Spleen (tissue), 11 donors: ENCODE results near the gene LCT. TPM values are rescaled to one million over a fixed set of nuclear protein-coding genes. Genes with fewer than 3 reads are reported as not detected.
"Not testable (repeated sequence)": the region's sequence is repeated elsewhere in the genome, so short reads cannot be mapped to it uniquely, and the experiment has no call there.

Source experiments
- DNase-seq: peaks from one replicate; pipeline ENCODE4 v3.0.0-alpha.2; 2020
- H3K27ac ChIP-seq, 8 donors: fragments of 200-600 bp; sonication (generic) in 7 of 8; 1 replicate in 4 of 8; 2 replicates in 4 of 8; pipeline versions ENCODE4 v1.5.0 to v1.8.0; 2016 to 2021; ENCODE audit warnings: inconsistent platforms in 4 of 8, mild to moderate bottlenecking in 4 of 8, moderate library complexity in 1 of 8
- H3K27me3 ChIP-seq, 7 donors: fragments of 200-600 bp; sonication (generic) in 6 of 7; replicated peaks in 1 of 7; 1 replicate in 4 of 7; 2 replicates in 3 of 7; pipeline versions ENCODE4 v1.5.0 to v1.8.0; 2016 to 2021; ENCODE audit warnings: inconsistent platforms in 3 of 7, mild to moderate bottlenecking in 1 of 7
- H3K36me3 ChIP-seq, 6 donors: fragments of 200-600 bp; sonication (generic) in 5 of 6; 1 replicate in 4 of 6; 2 replicates in 2 of 6; pipeline versions ENCODE4 v1.5.0 to v1.8.0; 2016 to 2021; ENCODE audit warnings: inconsistent platforms in 2 of 6
- H3K4me1 ChIP-seq, 6 donors: fragments of 200-600 bp; sonication (generic) in 5 of 6; 1 replicate in 3 of 6; 2 replicates in 3 of 6; pipeline versions ENCODE4 v1.5.0 to v1.8.0; 2016 to 2021; ENCODE audit warnings: inconsistent platforms in 3 of 6
- H3K4me3 ChIP-seq, 8 donors: fragments of 200-600 bp; sonication (generic) in 7 of 8; 1 replicate in 4 of 8; 2 replicates in 4 of 8; pipeline versions ENCODE4 v1.5.0 to v1.8.0; 2016 to 2021; ENCODE audit warnings: inconsistent platforms in 4 of 8, mild to moderate bottlenecking in 4 of 8, moderate library complexity in 2 of 8
- H3K9me3 ChIP-seq, 8 donors: fragments of 200-600 bp; sonication (generic) in 7 of 8; 1 replicate in 4 of 8; 2 replicates in 4 of 8; pipeline versions ENCODE4 v1.5.0 to v1.8.0; 2016 to 2021; ENCODE audit warnings: inconsistent platforms in 4 of 8
- POLR2A ChIP-seq, 3 donors: fragments of 450-650 bp; IDR thresholded peaks; one replicate each; pipeline ENCODE4 v1.5.1; 2017; ENCODE audit warnings: antibody characterized with exemption in 3 of 3, mild to moderate bottlenecking in 1 of 3
- POLR2AphosphoS5 ChIP-seq, 3 donors: sonication (generic); formaldehyde crosslinking; IDR thresholded peaks; one replicate each; pipeline ENCODE4 v1.5.1; 2017; ENCODE audit warnings: antibody characterized with exemption in 3 of 3
- WGBS, 5 donors: extraction: QIAGEN DNeasy Blood & Tissue Kit in 3 of 5; methylation state at CpG; one replicate each; pipeline versions ENCODE4 v1.1.5 to v1.1.7; 2013 to 2018; 5-methylcytosine and 5-hydroxymethylcytosine counted together
- intact Hi-C: fragments of 100-400 bp; cut with DNase I; formaldehyde crosslinking; loops from one replicate; pipeline ENCODE4 v1.15.0; 2023; ENCODE audit warnings: low total_unique reads
- polyA plus RNA-seq, 3 donors: library from polyadenylated mRNA; stranded (reverse); fragments of 200-250 nt; gene quantifications; one replicate each; pipeline ENCODE4 v1.2.1, GENCODE V29; 2013
- total RNA-seq, 7 donors: library from RNA; depleted of rRNA in 3 of 7; stranded (reverse); fragments of >200 nt in 3 of 7; fragmentation: NEBNext Ultra II Directional in 4 of 7; extraction: Animal tissue kit (Norgen Biotek cat#: 25700) in 4 of 7; gene quantifications; one replicate each; pipeline versions ENCODE4 v1.1.0 to v1.2.1, GENCODE V29; 2016 to 2021
- TF ChIP-seq, protein P1 (sequence below), 11 experiments: fragments of 200-600 bp in 7 of 11; fragments of 450-650 bp in 4 of 11; sonication (generic) in 4 of 11; IDR thresholded peaks in 8 of 11; conservative IDR thresholded peaks in 3 of 11; 1 replicate in 7 of 11; 2 replicates in 4 of 11; pipeline versions ENCODE4 v1.4.0 to v1.8.0; 2016 to 2021; ENCODE audit warnings: antibody characterized with exemption in 11 of 11, inconsistent platforms in 4 of 11, mild to moderate bottlenecking in 1 of 11
- donor health status: healthy with polysubstance abuse.
- donor health status: DM: no; HTN: no; CAD: no; lungs with moderate emphysema.
- donor health status: DM: no; HTN: no; CAD: no.
- donor health status: Bipolar disorder and iron deficiency.
- donor health status: healthy.
- donor health status: DM: no; HTN: no; CAD: no.
- donor health status: DM: yes; HTN: yes; CAD: no.

Gene LCT
- total and polyA plus RNA-seq, 10 donors, result 0.02 to 0.19 (median 0.06) TPM; not detected in 3

DNA sequence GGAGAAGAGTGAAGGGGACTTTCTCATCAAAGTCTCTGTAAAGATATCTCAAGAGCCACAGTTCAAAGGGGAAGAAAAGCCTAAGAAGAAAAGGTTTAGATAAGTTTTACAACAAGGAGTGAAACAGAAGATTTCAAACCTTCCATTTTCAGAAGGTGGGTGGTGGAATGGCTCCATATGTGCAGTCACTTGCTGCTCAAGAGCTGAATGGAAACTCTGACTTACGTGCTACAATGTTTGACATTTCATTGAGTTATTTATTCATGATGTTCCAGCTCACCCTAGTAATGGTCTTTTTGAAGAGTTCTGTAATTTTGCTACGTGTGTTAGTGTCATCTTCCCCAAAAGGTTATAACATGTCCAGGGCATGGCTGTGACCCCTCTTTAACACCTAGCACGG is 21.7 kb downstream of the LCT start:
- intact Hi-C loops, result no loop called here
- WGBS, 5 donors, result 65 to 85% (median 80%) methylated on average over 3 of the region's 3 CpGs
- DNase-seq, result no peak
- no peaks in the 10 kb centered on the region for H3K9me3 ChIP-seq
- H3K27ac ChIP-seq, result no peak overlapping the region
- H3K4me3 ChIP-seq, result no peak overlapping the region
- peaks cover 0 to 8% (median 0%) of the 10 kb centered on the region in 6 donors for H3K4me1 ChIP-seq
- peaks cover 0 to 3% (median 0%) of the 10 kb centered on the region in 7 donors for H3K27me3 ChIP-seq
- no peak for TF ChIP-seq POLR2AphosphoS5 (IDR thresholded peaks at IDR 0.05)
- TF ChIP-seq, protein P1, sequence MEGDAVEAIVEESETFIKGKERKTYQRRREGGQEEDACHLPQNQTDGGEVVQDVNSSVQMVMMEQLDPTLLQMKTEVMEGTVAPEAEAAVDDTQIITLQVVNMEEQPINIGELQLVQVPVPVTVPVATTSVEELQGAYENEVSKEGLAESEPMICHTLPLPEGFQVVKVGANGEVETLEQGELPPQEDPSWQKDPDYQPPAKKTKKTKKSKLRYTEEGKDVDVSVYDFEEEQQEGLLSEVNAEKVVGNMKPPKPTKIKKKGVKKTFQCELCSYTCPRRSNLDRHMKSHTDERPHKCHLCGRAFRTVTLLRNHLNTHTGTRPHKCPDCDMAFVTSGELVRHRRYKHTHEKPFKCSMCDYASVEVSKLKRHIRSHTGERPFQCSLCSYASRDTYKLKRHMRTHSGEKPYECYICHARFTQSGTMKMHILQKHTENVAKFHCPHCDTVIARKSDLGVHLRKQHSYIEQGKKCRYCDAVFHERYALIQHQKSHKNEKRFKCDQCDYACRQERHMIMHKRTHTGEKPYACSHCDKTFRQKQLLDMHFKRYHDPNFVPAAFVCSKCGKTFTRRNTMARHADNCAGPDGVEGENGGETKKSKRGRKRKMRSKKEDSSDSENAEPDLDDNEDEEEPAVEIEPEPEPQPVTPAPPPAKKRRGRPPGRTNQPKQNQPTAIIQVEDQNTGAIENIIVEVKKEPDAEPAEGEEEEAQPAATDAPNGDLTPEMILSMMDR (IDR thresholded peaks at IDR 0.05 in 8 of 11, conservative IDR thresholded peaks at IDR 0.05 in 3 of 11), result no peak
- TF ChIP-seq POLR2A (IDR thresholded peaks at IDR 0.05), result no peak
- H3K36me3 ChIP-seq, result no peaks in the 10 kb centered on the region

DNA sequence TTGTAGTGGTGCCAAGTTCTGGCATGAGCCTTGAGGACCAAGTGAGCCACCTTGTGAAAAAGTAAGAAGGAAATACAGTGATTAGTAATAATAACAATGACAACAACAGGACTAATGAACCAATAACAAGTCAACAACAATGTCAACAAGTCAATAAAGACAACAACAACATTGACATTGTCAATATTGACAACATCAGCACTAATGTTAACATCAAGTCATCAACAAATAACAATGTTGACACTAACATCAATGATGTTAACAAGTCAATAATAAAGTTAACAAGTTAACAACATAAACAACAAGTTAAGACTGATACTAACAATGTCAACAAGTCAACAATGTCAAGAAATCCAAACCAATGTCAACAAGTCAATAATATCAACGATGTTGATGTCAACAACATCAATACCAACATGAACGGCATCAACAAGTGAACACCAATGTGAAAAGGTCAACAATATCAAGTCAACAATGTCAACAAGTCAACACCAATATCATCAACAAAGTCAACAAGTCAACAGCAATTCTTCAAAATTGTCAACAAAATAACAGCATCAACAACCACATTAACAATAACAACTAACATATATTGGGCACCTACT is 24.0 kb downstream of the LCT start:
- WGBS, 5 donors, result 77 to 98% (median 90%) methylated on average over 2 of the region's 2 CpGs
- TF ChIP-seq POLR2A (IDR thresholded peaks at IDR 0.05) (no peak), POLR2AphosphoS5 (IDR thresholded peaks at IDR 0.05) (no peak)
- TF ChIP-seq, protein P1 (IDR thresholded peaks at IDR 0.05 in 8 of 11, conservative IDR thresholded peaks at IDR 0.05 in 3 of 11), result no peak
- Histone ChIP-seq H3K36me3 (no peaks in the 10 kb centered on the region), H3K4me1 (no peaks in the 10 kb centered on the region), H3K9me3 (no peaks in the 10 kb centered on the region), H3K27me3 (no peaks in the 10 kb centered on the region), H3K4me3 (no peak overlapping the region), H3K27ac (no peak overlapping the region)
- intact Hi-C loops, result no loop called here
- DNase-seq, result no peak

DNA sequence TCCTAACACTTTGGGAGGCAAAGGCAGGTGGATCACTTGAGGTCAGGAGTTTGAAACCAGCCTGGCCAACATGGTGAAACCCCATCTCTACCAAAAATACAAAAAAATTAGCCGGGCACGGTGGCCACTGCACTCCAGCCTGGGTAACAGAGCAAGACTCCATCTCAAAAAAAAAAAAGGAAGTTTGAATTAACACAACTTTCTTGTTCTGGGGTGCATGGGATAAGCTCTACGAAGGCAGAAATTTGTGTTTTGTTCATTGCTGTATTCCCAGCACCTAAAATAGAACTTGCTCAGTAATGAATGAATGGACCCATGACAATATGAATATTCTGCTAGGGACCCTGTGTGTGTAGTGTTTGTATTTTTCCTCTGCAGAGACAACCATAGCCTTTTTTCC is 29.1 kb downstream of the LCT start:
- H3K4me3 ChIP-seq, DNase-seq, H3K27ac ChIP-seq, H3K4me1 ChIP-seq, H3K27me3 ChIP-seq, H3K9me3 ChIP-seq, H3K36me3 ChIP-seq, intact Hi-C loops: not testable (repeated sequence)
- WGBS, 5 donors, result 72 to 89% (median 82%) methylated on average over 3 of the region's 3 CpGs

DNA sequence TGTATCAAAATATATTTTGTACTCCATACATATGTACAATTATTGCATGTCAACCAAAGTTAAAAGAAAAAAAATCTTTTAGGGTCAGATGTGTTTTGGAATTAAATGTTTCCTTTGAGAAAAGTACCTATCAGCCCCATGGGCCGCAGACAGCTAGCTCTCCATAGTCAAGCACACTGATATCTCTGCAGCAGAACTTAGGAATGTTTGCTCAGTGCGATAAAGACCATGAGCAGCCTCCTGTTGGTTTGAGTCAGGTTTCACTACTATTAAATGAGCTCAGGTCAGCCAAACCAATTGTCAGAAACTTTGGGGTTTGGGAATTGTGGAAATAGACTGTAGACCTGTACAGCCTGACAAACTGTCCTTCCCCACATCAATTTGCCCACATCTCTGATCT is 33.7 kb downstream of the LCT start:
- no peak for DNase-seq

More for the DNA sequence above, 33.7 kb downstream of the LCT start:
- intact Hi-C loops, result no loop called here
- H3K4me1 ChIP-seq, result no peaks in the 10 kb centered on the region
- 88 to 98% (median 93%) methylated on average over 2 of the region's 2 CpGs for WGBS, 5 donors
- TF ChIP-seq POLR2A (IDR thresholded peaks at IDR 0.05), result no peak
- TF ChIP-seq, protein P1 (IDR thresholded peaks at IDR 0.05 in 8 of 11, conservative IDR thresholded peaks at IDR 0.05 in 3 of 11), result no peak
- H3K27me3 ChIP-seq, result no peaks in the 10 kb centered on the region
- H3K9me3 ChIP-seq, result peaks cover 0 to 34% (median 30%) of the 10 kb centered on the region in 8 donors
- H3K27ac ChIP-seq, result no peak overlapping the region
- H3K36me3 ChIP-seq, result no peaks in the 10 kb centered on the region
- H3K4me3 ChIP-seq, result no peak overlapping the region
